ENCODE measurements around the gene STUB1. TPM values are rescaled to one million over a fixed set of nuclear protein-coding genes. Genes with fewer than 3 reads are reported as not detected.

Gene STUB1
- total and polyA plus RNA-seq, 10 of the 15 experiments (the other 5 are each of a cell fraction or from before 2014, with no cell fraction given), result 4.2 to 136 (median 67.1) TPM

GRCh38 chr16:684071-684794, 4.0 kb downstream of the STUB1 start, which contains the start of gene JMJD8 (continued):
- TF ChIP-seq IRF3 (IDR thresholded peaks at IDR 0.05), result peak; percentile 68
- peak; percentile 93 for TF ChIP-seq ZBTB40 (IDR thresholded peaks at IDR 0.05; ENCODE audit: borderline replicate concordance)
- no peak for TF ChIP-seq IKZF2 (IDR thresholded peaks at IDR 0.05)
- TF ChIP-seq IKZF1 (conservative IDR thresholded peaks at IDR 0.05), result peak; percentile 79; the same call in 1 of the 2 replicates
- 0 out of 2 replicates have a peak, but pooled peaks have one; percentile 79 for TF ChIP-seq POLR2AphosphoS5 (IDR thresholded peaks at IDR 0.05; ENCODE audit: low read length)
- TF ChIP-seq GABPA (IDR thresholded peaks at IDR 0.05; ENCODE audit: low read depth), result peak; percentile 95
- 0 out of 2 replicates have a peak, but pooled peaks have one; percentile 26 for TF ChIP-seq STAT1 (conservative IDR thresholded peaks at IDR 0.05)
- no peak; the same call in 1 of the 2 replicates for TF ChIP-seq ZBED1 (IDR thresholded peaks at IDR 0.05; ENCODE audit: borderline replicate concordance)
- 0 out of 2 replicates have a peak, but pooled peaks have one; percentile 20 for TF ChIP-seq ZSCAN29 (IDR thresholded peaks at IDR 0.05)
- TF ChIP-seq ZNF687 (IDR thresholded peaks at IDR 0.05), result peak; percentile 62; the same call in 1 of the 2 replicates
- TF ChIP-seq POLR2A (IDR thresholded peaks at IDR 0.05; ENCODE audit: low read depth, low read length), result peak; percentile 92
- no peak for TF ChIP-seq SKIL (IDR thresholded peaks at IDR 0.05; ENCODE audit: low read depth, poor library complexity, severe bottlenecking)
- TF ChIP-seq ZBTB33 (IDR thresholded peaks at IDR 0.05), result no peak
- peak; percentile 91 for TF ChIP-seq SIN3A (IDR thresholded peaks at IDR 0.05; ENCODE audit: low read depth, low read length)
- TF ChIP-seq MYC (IDR thresholded peaks at IDR 0.05; ENCODE audit: insufficient read depth, insufficient read length, insufficient replicate concordance, low read length, severe bottlenecking), result peak; percentile 57
